Measurements from ENCODE around the gene RAB30.
"Not testable (repeated sequence)": the region's sequence is repeated elsewhere in the genome, so short reads cannot be mapped to it uniquely, and the experiment has no call there.

Gene RAB30

GRCh38 chr11:82944198-82944597, 127.5 kb downstream of the RAB30 start:
- H3K27ac Mint-ChIP-seq: no peak overlapping the region
- H3K27me3 Mint-ChIP-seq (ENCODE audit: low read depth): peaks cover 3% of the 10 kb centered on the region
- H3K36me3 Mint-ChIP-seq (ENCODE audit: low read depth): no peaks in the 10 kb centered on the region
- no peaks in the 10 kb centered on the region for H3K4me1 Mint-ChIP-seq
- TF ChIP-seq CTCF (IDR thresholded peaks at IDR 0.05; ENCODE audit: unreplicated experiment in 3 of 3): no peak
- peaks cover 4% of the 10 kb centered on the region for H3K9me3 Mint-ChIP-seq
- no peak overlapping the region for H3K4me3 Mint-ChIP-seq

DNA sequence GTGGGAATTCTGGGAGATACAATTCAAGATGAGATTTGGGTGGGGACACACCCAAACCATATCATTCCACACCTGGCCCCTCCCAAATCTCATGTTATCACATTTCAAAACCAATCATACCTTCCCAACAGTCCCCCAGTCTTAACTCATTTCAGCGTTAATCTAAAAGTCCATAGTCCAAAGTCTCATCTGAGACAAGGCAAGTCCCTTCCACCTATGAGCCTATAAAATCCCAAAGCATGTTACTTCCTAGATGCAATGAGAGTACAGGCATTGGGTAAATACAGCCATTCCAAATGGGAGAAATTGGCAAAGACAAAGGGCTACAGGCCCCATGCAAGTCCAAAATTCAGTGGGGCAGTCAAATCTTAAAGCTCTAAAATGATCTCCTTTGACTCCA, 128.3 kb downstream of the RAB30 start:
- H3K36me3 Mint-ChIP-seq (ENCODE audit: low read depth); H3K9me3 Mint-ChIP-seq; H3K27ac Mint-ChIP-seq: not testable (repeated sequence)

GRCh38 chr11:82942376-82942775, 129.3 kb downstream of the RAB30 start:
- H3K4me1 Mint-ChIP-seq: no peaks in the 10 kb centered on the region
- peaks cover 3% of the 10 kb centered on the region for H3K27me3 Mint-ChIP-seq (ENCODE audit: low read depth)
- H3K36me3 Mint-ChIP-seq (ENCODE audit: low read depth): no peaks in the 10 kb centered on the region

More for the DNA sequence above, 128.3 kb downstream of the RAB30 start:
- H3K4me3 Mint-ChIP-seq; H3K27me3 Mint-ChIP-seq (ENCODE audit: low read depth); H3K4me1 Mint-ChIP-seq: not testable (repeated sequence)

DNA sequence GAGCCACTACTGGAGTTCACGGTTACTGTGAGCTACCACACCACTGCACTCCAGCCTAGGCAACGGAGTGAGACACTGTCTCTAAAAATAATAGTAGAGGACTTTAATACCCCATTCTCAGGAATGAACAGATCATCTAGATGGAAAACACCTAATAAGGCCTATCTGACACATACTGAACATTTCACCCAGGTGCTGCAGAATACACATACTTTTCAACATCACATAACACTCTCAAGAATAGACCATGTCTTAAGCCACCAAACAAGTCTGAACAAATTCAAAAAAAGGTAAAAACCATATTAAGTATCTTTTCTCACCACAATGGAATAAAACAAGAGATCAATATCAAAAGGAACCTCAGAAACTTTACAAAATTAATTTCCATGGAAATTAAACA, 132.2 kb downstream of the RAB30 start:
- Mint-ChIP-seq H3K27ac (no peak overlapping the region), H3K4me1 (no peaks in the 10 kb centered on the region), H3K27me3 (ENCODE audit: low read depth) (no peaks in the 10 kb centered on the region), H3K9me3 (peaks cover 4% of the 10 kb centered on the region), H3K4me3 (no peak overlapping the region), H3K36me3 (ENCODE audit: low read depth) (no peaks in the 10 kb centered on the region)
- TF ChIP-seq CTCF (IDR thresholded peaks at IDR 0.05; ENCODE audit: unreplicated experiment in 3 of 3): no peak

More at GRCh38 chr11:82942376-82942775, 129.3 kb downstream of the RAB30 start:
- H3K4me3 Mint-ChIP-seq: no peak overlapping the region
- no peak overlapping the region for H3K27ac Mint-ChIP-seq
- H3K9me3 Mint-ChIP-seq: peaks cover 4% of the 10 kb centered on the region
- TF ChIP-seq CTCF (IDR thresholded peaks at IDR 0.05; ENCODE audit: unreplicated experiment in 3 of 3): no peak

- Mint-ChIP-seq H3K27ac (no peak overlapping the region), H3K9me3 (peaks cover 4% of the 10 kb centered on the region), H3K36me3 (ENCODE audit: low read depth) (no peaks in the 10 kb centered on the region), H3K27me3 (ENCODE audit: low read depth) (no peaks in the 10 kb centered on the region), H3K4me3 (no peak overlapping the region), H3K4me1 (no peaks in the 10 kb centered on the region)
- TF ChIP-seq CTCF (IDR thresholded peaks at IDR 0.05; ENCODE audit: unreplicated experiment in 3 of 3): no peak
Observed at GRCh38 chr11:82937554-82937953, 134.1 kb downstream of the RAB30 start.

DNA sequence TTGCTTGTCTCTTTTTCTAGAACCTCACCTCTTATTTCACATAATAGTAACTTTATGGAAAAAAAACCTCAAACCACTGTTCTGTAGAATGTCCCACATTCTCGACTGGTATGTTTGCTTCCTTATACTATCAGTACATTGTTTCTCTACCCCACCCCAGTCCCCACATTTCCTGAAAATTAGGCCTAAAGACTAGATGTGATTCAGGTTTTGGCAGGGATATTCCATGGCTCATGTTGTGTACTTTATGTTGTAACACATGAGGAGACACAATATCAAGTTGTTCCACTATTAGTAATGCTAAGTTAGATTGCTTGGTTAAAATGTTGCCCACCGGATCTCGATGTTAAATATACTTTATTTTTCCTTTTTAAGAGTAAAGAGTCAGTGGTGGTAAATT, 135.4 kb downstream of the RAB30 start:
- Mint-ChIP-seq H3K27ac (no peak overlapping the region), H3K27me3 (ENCODE audit: low read depth) (no peaks in the 10 kb centered on the region), H3K4me1 (no peaks in the 10 kb centered on the region), H3K4me3 (no peak overlapping the region), H3K36me3 (ENCODE audit: low read depth) (no peaks in the 10 kb centered on the region), H3K9me3 (peaks cover 4% of the 10 kb centered on the region)
- TF ChIP-seq CTCF (IDR thresholded peaks at IDR 0.05; ENCODE audit: unreplicated experiment in 3 of 3): no peak

Measured in nephron (organoid).